CD14-positive monocyte (primary cell): ENCODE results near the gene GDPGP1. TPM values are rescaled to one million over a fixed set of nuclear protein-coding genes. Genes with fewer than 3 reads are reported as not detected.

Experiments
- DNase-seq, 3 donors: peaks; one replicate each; pipeline ENCODE4 v3.0.0-alpha.2; 2011 to 2022
- H2AFZ ChIP-seq: 2 replicates; pipeline ENCODE4 v1.6.0; 2012; ENCODE audit warnings: mild to moderate bottlenecking, low read depth, low read length, inconsistent platforms; ENCODE audit not compliant: insufficient read depth, poor library complexity, severe bottlenecking
- H3K27ac ChIP-seq, 2 donors: 1 replicate in 1 of 2; 2 replicates in 1 of 2; pipeline ENCODE4 v1.5.1; 2012 to 2013; ENCODE audit warnings: low read length in 2 of 2, control low read depth in 1 of 2, inconsistent platforms in 1 of 2, low read depth in 1 of 2, mild to moderate bottlenecking in 1 of 2
- H3K27me3 ChIP-seq, 2 donors: one replicate each; pipeline versions ENCODE4 v1.6.0 to v1.6.1; 2011 to 2013; ENCODE audit warnings: low read length in 2 of 2; ENCODE audit not compliant: control insufficient read depth in 2 of 2, insufficient read depth in 2 of 2
- H3K36me3 ChIP-seq, 2 donors: replicated peaks in 1 of 2; 1 replicate in 1 of 2; 2 replicates in 1 of 2; pipeline versions ENCODE4 v1.5.1 to v1.6.1; 2012 to 2013; ENCODE audit warnings: low read length in 2 of 2, control low read depth in 1 of 2, inconsistent platforms in 1 of 2, mild to moderate bottlenecking in 1 of 2; ENCODE audit not compliant: insufficient read depth in 2 of 2, control insufficient read depth in 1 of 2
- H3K4me1 ChIP-seq, 2 donors: 1 replicate in 1 of 2; 2 replicates in 1 of 2; pipeline versions ENCODE4 v1.5.1 to v1.6.1; 2012 to 2013; ENCODE audit warnings: low read length in 2 of 2, control low read depth in 1 of 2, inconsistent platforms in 1 of 2, mild to moderate bottlenecking in 1 of 2, moderate library complexity in 1 of 2; ENCODE audit not compliant: insufficient read depth in 2 of 2, control insufficient read depth in 1 of 2
- H3K4me2 ChIP-seq: replicated peaks from 2 replicates; pipeline ENCODE3; 2012; ENCODE audit warnings: low read length, moderate library complexity, mild to moderate bottlenecking; ENCODE audit not compliant: poor library complexity, severe bottlenecking; ENCODE audit errors: extremely low read depth
- H3K4me3 ChIP-seq, 3 experiments: fragments of 200-600 bp in 1 of 3; sonication (generic) in 1 of 3; replicated peaks in 1 of 3; 1 replicate in 2 of 3; 2 replicates in 1 of 3; pipeline ENCODE4 v1.5.1; 2011 to 2013; ENCODE audit warnings: low read length in 3 of 3, mild to moderate bottlenecking in 3 of 3, control low read depth in 2 of 3, low read depth in 2 of 3, inconsistent platforms in 1 of 3, moderate library complexity in 1 of 3
- H3K79me2 ChIP-seq: 2 replicates; pipeline ENCODE4 v1.6.0; 2012; ENCODE audit warnings: mild to moderate bottlenecking, control low read depth, inconsistent platforms, low read length, moderate library complexity; ENCODE audit not compliant: insufficient read depth
- H3K9ac ChIP-seq: 2 replicates; pipeline ENCODE4 v1.6.0; 2017; ENCODE audit warnings: low read length, mild to moderate bottlenecking; ENCODE audit not compliant: insufficient read depth, poor library complexity, severe bottlenecking
- H3K9me3 ChIP-seq, 2 donors: replicated peaks in 1 of 2; 1 replicate in 1 of 2; 2 replicates in 1 of 2; pipeline versions ENCODE4 v1.5.1 to v1.6.1; 2012 to 2013; ENCODE audit warnings: low read length in 2 of 2, control low read depth in 1 of 2; ENCODE audit not compliant: control insufficient read depth in 1 of 2, insufficient read depth in 1 of 2
- H4K20me1 ChIP-seq: 2 replicates; pipeline ENCODE4 v1.6.0; 2012; ENCODE audit warnings: mild to moderate bottlenecking, low read length, control low read depth, moderate library complexity; ENCODE audit not compliant: insufficient read depth
- H3K27ac Mint-ChIP-seq, 7 donors: one replicate each; pipeline ENCODE4 v1.8.0; 2020; ENCODE audit warnings: mild to moderate bottlenecking in 7 of 7, mixed read lengths in 7 of 7, moderate library complexity in 6 of 7, inconsistent platforms in 2 of 7
- H3K27me3 Mint-ChIP-seq, 3 donors: one replicate each; pipeline ENCODE4 v1.8.0; 2021 to 2022; ENCODE audit warnings: low read depth in 3 of 3, mild to moderate bottlenecking in 3 of 3, mixed read lengths in 3 of 3, moderate library complexity in 3 of 3, inconsistent platforms in 1 of 3
- H3K36me3 Mint-ChIP-seq, 2 donors: one replicate each; pipeline ENCODE4 v1.8.0; 2020; ENCODE audit warnings: mixed read lengths in 2 of 2, inconsistent platforms in 1 of 2, mild to moderate bottlenecking in 1 of 2
- H3K4me1 Mint-ChIP-seq: one replicate; pipeline ENCODE4 v1.8.0; 2020; ENCODE audit warnings: mild to moderate bottlenecking, mixed read lengths
- H3K4me3 Mint-ChIP-seq, 2 donors: one replicate each; pipeline ENCODE4 v1.8.0; 2020; ENCODE audit warnings: mild to moderate bottlenecking in 2 of 2, mixed read lengths in 2 of 2, moderate library complexity in 1 of 2
- H3K9me3 Mint-ChIP-seq, 7 donors: one replicate each; pipeline ENCODE4 v1.8.0; 2020 to 2022; ENCODE audit warnings: mixed read lengths in 7 of 7, mild to moderate bottlenecking in 6 of 7, moderate library complexity in 6 of 7, inconsistent platforms in 2 of 7
- WGBS: methylation state at CpG from one replicate; pipeline ENCODE4 v1.1.5; 2013; ENCODE audit warnings: missing lambda C conversion rate; ENCODE audit not compliant: insufficient coverage; 5-methylcytosine and 5-hydroxymethylcytosine counted together
- intact Hi-C, 2 donors: fragments of 100-400 bp; cut with micrococcal nuclease; formaldehyde crosslinking; loops; one replicate each; pipeline versions ENCODE4 v1.15.0 to v1.15.1; 2023
- polyA plus RNA-seq, 3 donors: library from polyadenylated mRNA; depleted of rRNA in 1 of 3; unstranded in 2 of 3; stranded (reverse) in 1 of 3; fragments of 300-500 nt in 2 of 3; fragments of >200 nt in 1 of 3; fragmentation: Illumina TruSeq in 2 of 3; gene quantifications; 1 replicate in 2 of 3; 2 replicates in 1 of 3; pipeline ENCODE4 v1.2.3, GENCODE V29; 2012 to 2021
- TF ChIP-seq, protein P1 (sequence below): fragments of 200-600 bp; IDR thresholded peaks from one replicate; pipeline ENCODE4 v1.8.0; 2022; ENCODE audit warnings: antibody characterized with exemption, mild to moderate bottlenecking

GDPGP1 gene
- polyA plus RNA-seq, 3 donors: 0.53 to 3.3 (median 0.91) TPM

DNA sequence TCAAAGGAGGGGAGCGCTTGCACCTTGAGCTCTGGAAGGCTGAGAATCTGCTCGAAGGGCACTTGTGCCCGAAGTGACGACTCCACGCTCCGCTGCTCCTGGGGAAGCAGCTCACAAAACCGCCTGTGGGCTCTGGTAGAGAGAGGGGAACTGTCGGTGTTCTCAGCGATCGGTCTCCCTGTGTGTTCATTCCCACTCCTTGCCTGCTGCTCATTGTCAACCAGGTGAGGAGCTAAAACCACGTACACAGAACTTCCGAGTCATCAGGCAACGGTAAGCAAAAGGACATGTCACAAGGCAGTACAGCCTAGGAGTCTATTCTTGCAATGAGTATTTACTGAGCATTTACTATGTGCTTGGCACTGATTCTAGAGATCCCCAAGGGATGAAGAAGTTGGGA lies 1.8 kb upstream of the GDPGP1 start:
- TF ChIP-seq, protein P1, sequence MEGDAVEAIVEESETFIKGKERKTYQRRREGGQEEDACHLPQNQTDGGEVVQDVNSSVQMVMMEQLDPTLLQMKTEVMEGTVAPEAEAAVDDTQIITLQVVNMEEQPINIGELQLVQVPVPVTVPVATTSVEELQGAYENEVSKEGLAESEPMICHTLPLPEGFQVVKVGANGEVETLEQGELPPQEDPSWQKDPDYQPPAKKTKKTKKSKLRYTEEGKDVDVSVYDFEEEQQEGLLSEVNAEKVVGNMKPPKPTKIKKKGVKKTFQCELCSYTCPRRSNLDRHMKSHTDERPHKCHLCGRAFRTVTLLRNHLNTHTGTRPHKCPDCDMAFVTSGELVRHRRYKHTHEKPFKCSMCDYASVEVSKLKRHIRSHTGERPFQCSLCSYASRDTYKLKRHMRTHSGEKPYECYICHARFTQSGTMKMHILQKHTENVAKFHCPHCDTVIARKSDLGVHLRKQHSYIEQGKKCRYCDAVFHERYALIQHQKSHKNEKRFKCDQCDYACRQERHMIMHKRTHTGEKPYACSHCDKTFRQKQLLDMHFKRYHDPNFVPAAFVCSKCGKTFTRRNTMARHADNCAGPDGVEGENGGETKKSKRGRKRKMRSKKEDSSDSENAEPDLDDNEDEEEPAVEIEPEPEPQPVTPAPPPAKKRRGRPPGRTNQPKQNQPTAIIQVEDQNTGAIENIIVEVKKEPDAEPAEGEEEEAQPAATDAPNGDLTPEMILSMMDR: no peak
- Histone ChIP-seq H3K4me1 (peaks cover 41 to 47% of the 10 kb centered on the region in 2 donors), H2AFZ (no peak overlapping the region), H4K20me1 (peaks cover 43% of the 10 kb centered on the region), H3K27ac (no peak overlapping the region), H3K27me3 (no peaks in the 10 kb centered on the region), H3K9me3 (no peaks in the 10 kb centered on the region), H3K79me2 (peaks cover 32% of the 10 kb centered on the region), H3K36me3 (peaks cover 36 to 43% of the 10 kb centered on the region in 2 donors), H3K9ac (no peak overlapping the region), H3K4me3 (peak overlapping the region in 1 of 3 experiments; percentile 96), H3K4me2 (peak overlapping the region; percentile 94)
- intact Hi-C loops: loop anchor here (5.0 to 10.0 kb wide), 3 partner anchors 35 to 657 kb away; partner anchors contain the start of genes IQGAP1 (in 1 of the 2), NGRN (in 1 of the 2) and TICRR (in 1 of the 2)
- Mint-ChIP-seq H3K27ac (peak overlapping the region in 6 of 7 donors; percentile 35 to 98 (median 96)), H3K36me3 (peaks cover 50 to 59% of the 10 kb centered on the region in 2 donors), H3K27me3 (peaks cover 0 to 1% (median 0%) of the 10 kb centered on the region in 3 donors), H3K9me3 (peaks cover 0 to 1% (median 0%) of the 10 kb centered on the region in 7 donors), H3K4me3 (peak overlapping the region; percentile 62 to 77), H3K4me1 (peaks cover 40% of the 10 kb centered on the region)
- WGBS: 88% methylated on average over 13 of the region's 13 CpGs
- no peak for DNase-seq

DNA sequence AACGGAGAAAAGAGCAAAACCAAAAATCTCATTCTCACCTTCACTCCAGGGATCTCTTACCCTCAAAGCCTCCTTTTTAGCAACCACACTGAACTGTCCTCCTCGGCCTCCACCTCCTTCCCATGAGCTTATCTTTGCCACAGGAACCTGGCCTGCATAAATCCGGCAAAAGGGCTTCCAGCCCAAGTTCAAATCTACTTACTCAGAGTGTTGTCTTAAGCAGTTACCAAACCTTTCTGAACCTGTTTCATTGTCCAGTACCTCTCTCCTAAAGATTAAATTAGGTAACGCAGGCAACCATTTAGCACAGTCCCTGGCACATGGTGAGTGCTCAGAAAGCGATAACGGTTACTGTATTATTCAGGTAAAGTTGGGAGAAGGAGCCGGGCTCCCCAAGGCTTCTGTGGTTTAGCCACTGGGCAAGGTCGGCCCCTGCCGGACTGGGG lies 1.0 kb upstream of the GDPGP1 start:
- 17% methylated on average over 8 of the region's 9 CpGs for WGBS
- Mint-ChIP-seq H3K27ac (peak overlapping the region; percentile 86 to 96 (median 89)), H3K27me3 (peaks cover 0 to 1% (median 0%) of the 10 kb centered on the region in 3 donors), H3K9me3 (peaks cover 0 to 1% (median 0%) of the 10 kb centered on the region in 7 donors), H3K4me3 (peak overlapping the region; percentile 77 to 87), H3K36me3 (peaks cover 46 to 59% of the 10 kb centered on the region in 2 donors), H3K4me1 (peaks cover 40% of the 10 kb centered on the region)
- Histone ChIP-seq H3K36me3 (peaks cover 28 to 43% of the 10 kb centered on the region in 2 donors), H3K4me3 (peak overlapping the region; percentile 73 to 96 (median 82)), H4K20me1 (peaks cover 35% of the 10 kb centered on the region), H3K9ac (peak overlapping the region; percentile 95), H3K9me3 (no peaks in the 10 kb centered on the region), H3K27ac (peak overlapping the region; percentile 78 to 95), H3K4me2 (peak overlapping the region; percentile 94), H3K27me3 (no peaks in the 10 kb centered on the region), H3K79me2 (peaks cover 32% of the 10 kb centered on the region), H2AFZ (peak overlapping the region; percentile 70), H3K4me1 (peaks cover 41 to 47% of the 10 kb centered on the region in 2 donors)
- TF ChIP-seq, protein P1: no peak
- intact Hi-C loops: loop anchor here (5.0 to 10.0 kb wide), 3 partner anchors 34 to 658 kb away; partner anchors contain the start of genes IQGAP1 (in 1 of the 2), NGRN (in 1 of the 2) and TICRR (in 1 of the 2)
- DNase-seq: peak in 1 of 3 donors; percentile 56
